Sigmoid colon (tissue), 4 donors: Measurements from ENCODE around the gene NIPAL3.

ENCODE experiments used
- EP300 ChIP-seq, 4 donors: sonication (generic); formaldehyde crosslinking; IDR thresholded peaks; one replicate each; pipeline ENCODE4 v1.6.1; 2017; ENCODE audit warnings: antibody characterized with exemption in 4 of 4
- POLR2A ChIP-seq, 2 donors: fragments of 450-650 bp; IDR thresholded peaks; one replicate each; pipeline ENCODE4 v1.6.1; 2016; ENCODE audit warnings: antibody characterized with exemption in 2 of 2, mild to moderate bottlenecking in 2 of 2, moderate library complexity in 2 of 2

DNA sequence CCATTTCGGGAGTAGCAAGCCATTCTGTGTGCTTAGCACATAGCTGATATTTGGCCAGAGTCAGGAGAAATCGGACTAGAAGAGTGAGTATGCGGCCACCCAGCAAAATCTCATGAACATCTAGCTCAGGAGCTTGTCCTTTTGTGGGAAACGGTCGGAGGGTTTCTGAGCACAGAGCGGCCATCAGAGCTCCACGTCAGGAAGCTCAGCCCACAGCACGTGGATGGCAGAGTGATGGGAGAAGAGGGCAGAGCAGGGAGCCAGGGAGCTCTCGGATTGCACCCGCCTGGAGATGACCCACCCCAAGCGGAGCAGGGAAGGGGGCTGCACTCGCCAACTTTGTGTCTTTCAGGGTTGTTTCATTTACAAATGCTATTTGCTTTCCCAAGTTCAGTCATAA lies 100.9 kb downstream of the NIPAL3 start:
- TF ChIP-seq EP300 (IDR thresholded peaks at IDR 0.05) (no peak), POLR2A (IDR thresholded peaks at IDR 0.05) (no peak)
